ENCODE data around the gene RASSF3. TPM values are rescaled to one million over a fixed set of nuclear protein-coding genes. Genes with fewer than 3 reads are reported as not detected.

The RASSF3 gene
- total RNA-seq, 2 experiments from 2014 or later = 81.3 to 83.7 TPM

- POLR2A ChIA-PET = interaction anchor here (1.5 kb wide), 1 partner anchor 47 kb away, joined by 3 read pairs; no protein-coding TSS in a partner anchor
- H3K27ac Mint-ChIP-seq = no peak overlapping the region
These were observed 99.1 kb downstream of the RASSF3 start for GRCh38 chr12:64709429-64709828.

GRCh38 chr12:64713376-64713775 is 103.1 kb downstream of the RASSF3 start:
- no peaks in the 10 kb centered on the region for H3K27me3 Mint-ChIP-seq
- DNase-seq = no peak
- H3K27ac Mint-ChIP-seq = peak overlapping the region; percentile 40
- POLR2A ChIA-PET = interaction anchor here (1.5 kb wide), 1 partner anchor 102 kb away, joined by 5 read pairs; no protein-coding TSS in a partner anchor
- H3K36me3 Mint-ChIP-seq (ENCODE audit: low read depth) = peaks cover 55% of the 10 kb centered on the region
- peaks cover 40% of the 10 kb centered on the region for H3K4me1 Mint-ChIP-seq
- CTCF ChIA-PET = interaction anchor here (1.1 to 2.0 kb wide), 5 partner anchors 10 to 164 kb away, joined by 3 to 7 read pairs (median 6); no protein-coding TSS in a partner anchor
- no peak overlapping the region for H3K4me3 Mint-ChIP-seq
- H3K9me3 Mint-ChIP-seq = no peaks in the 10 kb centered on the region

More at GRCh38 chr12:64709429-64709828, 99.1 kb downstream of the RASSF3 start:
- CTCF ChIA-PET = no interaction called here
- Mint-ChIP-seq H3K4me1 (peaks cover 17% of the 10 kb centered on the region), H3K9me3 (no peaks in the 10 kb centered on the region), H3K27me3 (no peaks in the 10 kb centered on the region), H3K36me3 (ENCODE audit: low read depth) (peaks cover 31% of the 10 kb centered on the region), H3K4me3 (no peak overlapping the region)
- no peak for DNase-seq

- H3K4me3 Mint-ChIP-seq = no peak overlapping the region
These were observed 104.3 kb downstream of the RASSF3 start for GRCh38 chr12:64714551-64714968.

GRCh38 chr12:64716371-64716770 is 106.1 kb downstream of the RASSF3 start:
- POLR2A ChIA-PET = interaction anchor here (1.3 to 1.7 kb wide), 2 partner anchors 16 to 107 kb away, joined by 4 to 7 read pairs; no protein-coding TSS in a partner anchor
- peaks cover 40% of the 10 kb centered on the region for H3K4me1 Mint-ChIP-seq
- no peak overlapping the region for H3K27ac Mint-ChIP-seq
- no peaks in the 10 kb centered on the region for H3K27me3 Mint-ChIP-seq
- peaks cover 65% of the 10 kb centered on the region for H3K36me3 Mint-ChIP-seq (ENCODE audit: low read depth)
- no peak for DNase-seq
- CTCF ChIA-PET = interaction anchor here (1.0 to 1.5 kb wide), 3 partner anchors 18 to 167 kb away, joined by 3 to 5 read pairs (median 4); no protein-coding TSS in a partner anchor
- H3K9me3 Mint-ChIP-seq = no peaks in the 10 kb centered on the region
- no peak overlapping the region for H3K4me3 Mint-ChIP-seq

More at GRCh38 chr12:64714551-64714968, 104.3 kb downstream of the RASSF3 start:
- Mint-ChIP-seq H3K36me3 (ENCODE audit: low read depth) (peaks cover 57% of the 10 kb centered on the region), H3K4me1 (peaks cover 40% of the 10 kb centered on the region), H3K27ac (peak overlapping the region; percentile 71), H3K9me3 (no peaks in the 10 kb centered on the region), H3K27me3 (no peaks in the 10 kb centered on the region)
- CTCF ChIA-PET = interaction anchor here (0.7 to 1.8 kb wide), 5 partner anchors 11 to 165 kb away, joined by 3 to 6 read pairs (median 3); no protein-coding TSS in a partner anchor
- peak; percentile 65 for DNase-seq
- POLR2A ChIA-PET = interaction anchor here (1.0 to 1.5 kb wide), 4 partner anchors 9 to 104 kb away, joined by 3 to 5 read pairs (median 4); no protein-coding TSS in a partner anchor

- H3K4me1 Mint-ChIP-seq = peaks cover 40% of the 10 kb centered on the region
- no peaks in the 10 kb centered on the region for H3K9me3 Mint-ChIP-seq
- ChIA-PET CTCF (interaction anchor here (0.7 to 3.2 kb wide), 3 partner anchors 19 to 168 kb away, joined by 4 to 14 read pairs (median 5); no protein-coding TSS in a partner anchor), POLR2A (interaction anchor here (1.3 to 1.7 kb wide), 2 partner anchors 16 to 108 kb away, joined by 4 to 7 read pairs; no protein-coding TSS in a partner anchor)
- no peak overlapping the region for H3K4me3 Mint-ChIP-seq
- H3K27ac Mint-ChIP-seq = no peak overlapping the region
- DNase-seq = no peak
- H3K36me3 Mint-ChIP-seq (ENCODE audit: low read depth) = peaks cover 66% of the 10 kb centered on the region
- no peaks in the 10 kb centered on the region for H3K27me3 Mint-ChIP-seq
These were observed 106.7 kb downstream of the RASSF3 start for GRCh38 chr12:64716839-64717455.

- H3K27ac Mint-ChIP-seq = no peak overlapping the region
- no peaks in the 10 kb centered on the region for H3K27me3 Mint-ChIP-seq
- ChIA-PET CTCF (interaction anchor here (1.2 to 3.2 kb wide), 2 partner anchors 21 to 169 kb away, joined by 5 to 14 read pairs; no protein-coding TSS in a partner anchor), POLR2A (interaction anchor here (1.1 kb wide), 1 partner anchor 12 kb away, joined by 4 read pairs; no protein-coding TSS in a partner anchor)
- no peak overlapping the region for H3K4me3 Mint-ChIP-seq
- no peak for DNase-seq
- H3K36me3 Mint-ChIP-seq (ENCODE audit: low read depth) = peaks cover 63% of the 10 kb centered on the region
- H3K4me1 Mint-ChIP-seq = peaks cover 39% of the 10 kb centered on the region
- H3K9me3 Mint-ChIP-seq = no peaks in the 10 kb centered on the region
These were observed 108.4 kb downstream of the RASSF3 start for GRCh38 chr12:64718649-64719048.

- no peak for DNase-seq
- peaks cover 47% of the 10 kb centered on the region for H3K36me3 Mint-ChIP-seq (ENCODE audit: low read depth)
- ChIA-PET CTCF (no interaction called here), POLR2A (no interaction called here)
- H3K27me3 Mint-ChIP-seq = no peaks in the 10 kb centered on the region
- H3K9me3 Mint-ChIP-seq = no peaks in the 10 kb centered on the region
- H3K4me3 Mint-ChIP-seq = no peak overlapping the region
- H3K27ac Mint-ChIP-seq = no peak overlapping the region
- peaks cover 24% of the 10 kb centered on the region for H3K4me1 Mint-ChIP-seq
These were observed 110.6 kb downstream of the RASSF3 start for GRCh38 chr12:64720884-64721283.

- CTCF ChIA-PET = interaction anchor here (1.1 to 1.2 kb wide), 3 partner anchors 11 to 173 kb away, joined by 3 to 6 read pairs (median 3); no protein-coding TSS in a partner anchor
These were observed 112.5 kb downstream of the RASSF3 start for GRCh38 chr12:64722835-64723234.

GRCh38 chr12:64723630-64724029 is 113.3 kb downstream of the RASSF3 start:
- H3K4me1 Mint-ChIP-seq = peaks cover 14% of the 10 kb centered on the region
- peak overlapping the region; percentile 47 for H3K27ac Mint-ChIP-seq
- no peaks in the 10 kb centered on the region for H3K9me3 Mint-ChIP-seq
- CTCF ChIA-PET = interaction anchor here (0.6 to 1.4 kb wide), 5 partner anchors 13 to 174 kb away, joined by 3 to 6 read pairs (median 4); no protein-coding TSS in a partner anchor
- no peak for DNase-seq
- POLR2A ChIA-PET = interaction anchor here (0.8 to 1.2 kb wide), 2 partner anchors 9 to 45 kb away, joined by 3 read pairs; no protein-coding TSS in a partner anchor
- H3K36me3 Mint-ChIP-seq (ENCODE audit: low read depth) = peaks cover 38% of the 10 kb centered on the region
- H3K4me3 Mint-ChIP-seq = no peak overlapping the region
- no peaks in the 10 kb centered on the region for H3K27me3 Mint-ChIP-seq

More at GRCh38 chr12:64722835-64723234, 112.5 kb downstream of the RASSF3 start:
- H3K4me3 Mint-ChIP-seq = no peak overlapping the region
- H3K9me3 Mint-ChIP-seq = no peaks in the 10 kb centered on the region
- no peak for DNase-seq
- H3K27me3 Mint-ChIP-seq = no peaks in the 10 kb centered on the region
- H3K36me3 Mint-ChIP-seq (ENCODE audit: low read depth) = peaks cover 38% of the 10 kb centered on the region
- H3K4me1 Mint-ChIP-seq = peaks cover 14% of the 10 kb centered on the region
- POLR2A ChIA-PET = interaction anchor here (0.8 to 1.2 kb wide), 2 partner anchors 8 to 44 kb away, joined by 3 read pairs; no protein-coding TSS in a partner anchor
- H3K27ac Mint-ChIP-seq = peak overlapping the region; percentile 13

- ChIA-PET CTCF (interaction anchor here (0.6 to 1.4 kb wide), 5 partner anchors 13 to 175 kb away, joined by 3 to 6 read pairs (median 4); no protein-coding TSS in a partner anchor), POLR2A (no interaction called here)
- H3K4me3 Mint-ChIP-seq = no peak overlapping the region
- peaks cover 14% of the 10 kb centered on the region for H3K4me1 Mint-ChIP-seq
- no peak overlapping the region for H3K27ac Mint-ChIP-seq
- no peak for DNase-seq
- no peaks in the 10 kb centered on the region for H3K27me3 Mint-ChIP-seq
- no peaks in the 10 kb centered on the region for H3K9me3 Mint-ChIP-seq
- peaks cover 37% of the 10 kb centered on the region for H3K36me3 Mint-ChIP-seq (ENCODE audit: low read depth)
These were observed 114.0 kb downstream of the RASSF3 start for GRCh38 chr12:64724201-64724745.

- ChIA-PET POLR2A (interaction anchor here (0.9 to 1.1 kb wide), 3 partner anchors 15 to 135 kb away, joined by 3 to 5 read pairs (median 3); no protein-coding TSS in a partner anchor), CTCF (interaction anchor here (0.7 to 1.4 kb wide), 4 partner anchors 26 to 66 kb away, joined by 3 to 6 read pairs (median 4); no protein-coding TSS in a partner anchor)
- H3K4me3 Mint-ChIP-seq = peak overlapping the region; percentile 2
- H3K4me1 Mint-ChIP-seq = peaks cover 17% of the 10 kb centered on the region
- H3K27me3 Mint-ChIP-seq = no peaks in the 10 kb centered on the region
- no peak for DNase-seq
- no peaks in the 10 kb centered on the region for H3K9me3 Mint-ChIP-seq
- H3K36me3 Mint-ChIP-seq (ENCODE audit: low read depth) = peaks cover 23% of the 10 kb centered on the region
- peak overlapping the region; percentile 67 for H3K27ac Mint-ChIP-seq
These were observed 119.8 kb downstream of the RASSF3 start for GRCh38 chr12:64729909-64730587.

- no peaks in the 10 kb centered on the region for H3K9me3 Mint-ChIP-seq
- no peaks in the 10 kb centered on the region for H3K27me3 Mint-ChIP-seq
- POLR2A ChIA-PET = interaction anchor here (0.9 to 1.1 kb wide), 3 partner anchors 14 to 135 kb away, joined by 3 to 5 read pairs (median 3); no protein-coding TSS in a partner anchor
- DNase-seq = no peak
- peaks cover 23% of the 10 kb centered on the region for H3K36me3 Mint-ChIP-seq (ENCODE audit: low read depth)
- CTCF ChIA-PET = interaction anchor here (1.0 to 1.4 kb wide), 3 partner anchors 25 to 66 kb away, joined by 3 to 6 read pairs (median 4); no protein-coding TSS in a partner anchor
- no peak overlapping the region for H3K4me3 Mint-ChIP-seq
- peak overlapping the region; percentile 67 for H3K27ac Mint-ChIP-seq
- H3K4me1 Mint-ChIP-seq = peaks cover 17% of the 10 kb centered on the region
These were observed 120.3 kb downstream of the RASSF3 start for GRCh38 chr12:64730588-64730969.

Measured in activated CD4-positive, alpha-beta memory T cell treated with anti-CD3 and anti-CD28 coated beads, Interleukin-2, amount 10 ng/mL, durations not matched to agents 7 days and 5 days (primary cell).